Stimulated activated naive CD4-positive, alpha-beta T cell (primary cell): ENCODE measurements around the gene L1CAM.

ENCODE experiments used
- DNase-seq, 6 experiments: peaks; one replicate each; lab custom pipeline; 2025; lab: John Stamatoyannopoulos, UW

Gene L1CAM

GRCh38 chrX:153865321-153865580 lies 20.7 kb downstream of the L1CAM start:
- no peak for DNase-seq

GRCh38 chrX:153864561-153865320 lies 21.2 kb downstream of the L1CAM start:
- DNase-seq = no peak

DNA sequence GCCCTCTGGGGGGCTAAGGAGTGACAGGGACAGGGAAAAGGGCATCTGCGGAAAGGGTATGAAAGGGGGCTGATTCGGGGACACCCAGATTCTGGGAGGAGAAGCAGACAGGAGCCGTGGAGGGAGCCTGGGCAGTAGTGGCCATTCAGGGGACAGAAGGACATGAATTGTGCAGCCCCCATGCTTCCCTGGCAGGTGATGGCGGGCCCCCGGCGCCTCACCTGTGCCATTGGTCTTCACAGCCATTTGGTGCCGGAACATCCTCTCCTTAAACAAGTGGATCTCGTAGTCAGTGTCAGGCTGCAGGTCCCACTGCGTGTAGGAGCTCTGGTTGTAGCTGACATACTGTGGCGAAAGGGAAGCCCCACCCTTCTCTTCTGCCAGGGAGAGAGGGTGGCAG lies 21.9 kb downstream of the L1CAM start:
- DNase-seq = no peak

GRCh38 chrX:153863251-153863991 lies 22.6 kb downstream of the L1CAM start:
- no peak for DNase-seq

GRCh38 chrX:153862369-153863250 lies 23.4 kb downstream of the L1CAM start:
- DNase-seq = no peak

DNA sequence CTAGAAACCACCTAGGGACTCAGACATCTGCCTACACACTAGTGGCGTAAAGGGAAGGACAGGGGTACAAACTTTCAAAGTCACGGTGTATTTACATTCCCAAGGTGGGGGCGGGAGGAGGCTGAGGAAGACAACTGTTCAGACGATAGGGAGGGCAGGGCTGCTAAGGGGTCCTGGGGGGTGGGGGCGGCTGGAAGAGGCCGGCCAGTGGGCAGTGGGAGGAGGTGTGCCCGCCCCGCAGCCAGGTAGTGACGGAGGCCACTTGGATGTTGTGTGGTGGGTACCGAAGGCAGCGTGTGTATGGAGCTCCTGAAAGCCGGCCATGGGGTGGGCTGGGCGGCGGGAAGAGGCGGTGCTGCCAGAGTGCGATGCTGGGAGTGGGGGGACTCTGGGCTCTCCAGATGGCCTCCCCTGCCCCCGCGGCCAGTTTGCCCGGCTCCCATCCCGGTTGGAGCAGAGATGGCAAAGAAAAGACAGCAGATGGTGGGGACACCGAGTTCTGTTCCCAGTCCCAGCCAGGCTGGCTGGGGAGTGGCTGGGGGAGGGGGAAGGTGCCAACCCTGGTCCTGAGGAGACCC lies 24.2 kb downstream of the L1CAM start:
- no peak for DNase-seq

GRCh38 chrX:153861151-153861550 lies 24.8 kb downstream of the L1CAM start:
- no peak for DNase-seq

DNA sequence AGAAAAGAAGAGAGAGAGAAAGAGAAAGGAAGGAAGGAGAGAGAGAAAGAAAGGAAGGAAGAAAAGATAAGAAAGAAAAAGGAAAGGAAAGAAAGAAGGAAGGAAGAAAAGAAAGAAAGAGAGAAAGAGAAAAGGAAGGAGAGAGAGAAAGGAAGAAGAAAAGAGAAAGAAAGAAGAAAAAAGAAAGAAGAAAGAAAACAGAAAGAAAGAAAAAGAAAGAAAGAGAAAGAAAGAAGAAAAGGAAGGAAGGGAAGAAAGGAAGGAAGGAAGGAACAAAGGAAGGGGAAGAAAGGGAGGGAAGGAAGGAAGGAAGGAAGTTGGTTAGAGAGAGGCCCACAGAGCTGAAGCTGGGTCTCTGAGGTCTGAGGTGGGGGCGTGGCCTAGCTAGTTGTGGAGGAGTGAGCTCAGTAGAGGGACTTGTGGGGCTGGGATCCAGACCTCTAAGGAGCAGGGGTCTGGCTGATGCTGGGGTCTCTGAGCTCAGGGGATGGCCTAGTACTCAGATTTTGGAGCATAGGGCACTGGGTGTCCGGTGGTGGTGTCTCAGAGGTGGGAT lies 28.5 kb downstream of the L1CAM start:
- DNase-seq = no peak

- no peak for DNase-seq
Measured at GRCh38 chrX:153854702-153855101, 31.3 kb downstream of the L1CAM start.

DNA sequence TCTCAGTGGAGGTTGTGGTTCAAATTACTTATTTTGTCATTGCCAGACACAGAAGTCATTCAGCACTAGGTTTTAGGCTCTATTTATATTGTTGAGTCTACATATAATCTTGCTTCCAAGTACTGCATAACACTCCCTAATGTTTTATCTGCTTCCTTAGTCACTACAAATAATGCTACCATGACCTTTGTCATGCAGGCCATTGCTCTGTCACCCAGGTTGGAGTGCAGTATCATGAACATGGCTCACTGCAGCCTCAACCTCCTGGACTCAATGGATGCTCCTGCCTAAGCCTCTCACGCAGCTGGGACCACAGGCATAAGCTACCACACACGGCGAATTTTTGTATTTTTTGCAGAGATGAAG lies 32.1 kb downstream of the L1CAM start:
- DNase-seq = no peak

DNA sequence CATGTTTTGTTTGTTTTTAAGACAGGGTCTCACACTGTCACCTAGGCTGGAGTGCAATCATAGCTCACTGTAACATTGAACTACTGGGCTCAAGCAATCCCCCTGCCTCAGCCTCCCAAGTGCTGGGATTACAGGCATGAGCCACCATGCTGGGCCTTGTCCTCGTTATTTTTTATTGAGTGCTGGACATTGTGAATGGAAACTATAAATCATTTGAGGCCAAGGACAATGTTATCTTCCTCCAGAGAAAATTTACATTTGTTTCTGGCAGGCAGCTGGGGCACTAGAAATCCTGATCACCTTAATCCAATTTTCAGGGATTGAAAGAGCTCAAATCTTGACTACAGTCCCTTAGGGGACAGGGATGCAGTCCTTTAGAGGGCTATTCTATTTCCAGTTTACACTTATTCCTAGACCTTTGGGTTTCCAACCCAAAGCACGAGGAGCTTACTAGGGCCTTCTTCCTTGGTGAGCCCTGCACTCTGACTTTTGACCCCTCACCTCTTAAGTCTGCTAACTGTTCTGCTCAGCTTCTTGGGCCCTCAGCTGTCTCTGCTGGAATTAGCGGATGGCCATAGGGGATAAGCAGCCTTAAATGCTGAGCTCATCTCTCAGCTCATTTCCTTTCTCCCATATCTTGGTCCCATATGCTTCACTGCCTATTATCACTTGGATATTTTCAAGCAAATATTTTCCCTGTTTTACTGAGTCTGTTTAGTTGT lies 32.6 kb downstream of the L1CAM start:
- no peak for DNase-seq

GRCh38 chrX:153851981-153852380 lies 34.0 kb downstream of the L1CAM start:
- no peak for DNase-seq

DNA sequence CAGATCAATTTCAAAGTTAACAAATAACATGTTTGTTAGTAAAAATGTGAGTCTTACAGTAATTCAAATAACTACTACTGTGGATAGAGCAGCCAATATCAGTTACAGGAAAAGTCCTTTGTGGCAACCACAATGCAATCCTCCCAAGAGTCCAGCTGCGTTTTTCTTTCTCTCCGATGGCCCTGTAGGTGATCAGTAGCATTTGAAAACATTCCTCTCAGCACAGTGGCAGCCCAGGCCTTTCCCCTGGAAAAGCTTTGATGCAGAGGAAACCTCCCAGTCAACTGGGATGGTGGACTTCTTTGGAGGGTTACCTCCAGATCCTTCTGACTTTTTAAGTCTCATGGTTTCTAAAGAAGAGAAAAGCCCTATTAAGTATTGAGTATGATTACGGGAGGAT lies 37.6 kb downstream of the L1CAM start:
- DNase-seq = no peak

DNA sequence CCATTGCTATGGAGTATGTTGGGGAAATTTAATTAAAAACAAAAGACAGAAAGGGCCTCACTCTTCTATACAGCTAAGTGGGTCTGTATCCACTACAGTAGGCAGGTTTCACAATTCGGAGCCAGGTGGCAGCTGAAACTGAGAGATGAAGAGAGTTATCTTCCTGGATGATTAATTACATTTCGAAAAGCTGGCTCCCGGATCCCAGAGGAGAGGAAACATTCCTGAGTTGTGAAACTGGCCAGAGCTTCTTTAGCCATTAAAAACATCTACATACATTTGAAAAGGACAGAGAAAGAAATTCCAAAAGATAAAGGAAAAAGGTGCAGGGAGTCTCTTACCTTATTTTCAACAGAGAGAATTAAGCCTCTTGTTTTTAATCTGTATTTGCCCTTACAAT lies 40.1 kb downstream of the L1CAM start:
- DNase-seq = no peak

DNA sequence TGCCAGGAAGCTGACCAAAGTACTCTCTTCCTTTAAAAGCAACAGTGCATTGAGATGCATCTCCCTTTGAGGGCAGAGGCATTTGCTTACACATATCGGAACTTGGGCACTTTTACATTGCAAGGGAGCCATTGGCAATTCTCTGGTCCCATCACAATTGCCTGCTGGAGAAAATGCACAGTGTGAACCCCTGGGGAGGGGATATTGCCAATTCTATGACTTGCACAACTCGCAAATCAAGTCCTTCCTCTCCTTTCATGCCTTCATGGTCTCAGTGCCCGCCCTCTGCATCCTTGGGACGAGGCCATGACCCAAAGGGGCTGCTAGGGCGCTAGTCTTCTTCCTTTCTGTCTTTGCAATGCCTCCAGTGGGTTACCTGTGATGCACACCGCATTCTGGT lies 40.8 kb downstream of the L1CAM start:
- no peak for DNase-seq

- no peak for DNase-seq
Measured at GRCh38 chrX:153844509-153845082, 41.4 kb downstream of the L1CAM start.

DNA sequence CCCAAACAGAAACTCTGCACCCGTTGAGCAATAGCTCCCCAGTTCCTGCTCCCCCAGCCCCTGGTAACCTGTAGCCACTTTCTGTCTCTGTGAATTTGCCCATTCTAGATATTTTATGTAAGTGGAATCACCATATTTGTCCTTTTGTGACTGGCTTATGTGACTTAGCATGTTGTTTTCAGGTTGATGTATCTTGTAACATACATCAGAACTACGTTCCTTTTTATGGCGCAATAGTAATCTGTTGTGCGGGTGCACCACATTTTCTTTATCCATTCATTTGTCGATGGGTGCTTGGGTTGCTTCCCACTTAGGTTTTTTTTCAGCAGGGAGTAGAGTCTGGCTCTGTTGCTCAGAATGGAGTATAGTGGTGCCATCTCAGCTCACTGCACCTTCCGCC lies 49.1 kb downstream of the L1CAM start:
- no peak for DNase-seq

GRCh38 chrX:153832728-153833127 lies 53.2 kb downstream of the L1CAM start:
- DNase-seq = no peak

DNA sequence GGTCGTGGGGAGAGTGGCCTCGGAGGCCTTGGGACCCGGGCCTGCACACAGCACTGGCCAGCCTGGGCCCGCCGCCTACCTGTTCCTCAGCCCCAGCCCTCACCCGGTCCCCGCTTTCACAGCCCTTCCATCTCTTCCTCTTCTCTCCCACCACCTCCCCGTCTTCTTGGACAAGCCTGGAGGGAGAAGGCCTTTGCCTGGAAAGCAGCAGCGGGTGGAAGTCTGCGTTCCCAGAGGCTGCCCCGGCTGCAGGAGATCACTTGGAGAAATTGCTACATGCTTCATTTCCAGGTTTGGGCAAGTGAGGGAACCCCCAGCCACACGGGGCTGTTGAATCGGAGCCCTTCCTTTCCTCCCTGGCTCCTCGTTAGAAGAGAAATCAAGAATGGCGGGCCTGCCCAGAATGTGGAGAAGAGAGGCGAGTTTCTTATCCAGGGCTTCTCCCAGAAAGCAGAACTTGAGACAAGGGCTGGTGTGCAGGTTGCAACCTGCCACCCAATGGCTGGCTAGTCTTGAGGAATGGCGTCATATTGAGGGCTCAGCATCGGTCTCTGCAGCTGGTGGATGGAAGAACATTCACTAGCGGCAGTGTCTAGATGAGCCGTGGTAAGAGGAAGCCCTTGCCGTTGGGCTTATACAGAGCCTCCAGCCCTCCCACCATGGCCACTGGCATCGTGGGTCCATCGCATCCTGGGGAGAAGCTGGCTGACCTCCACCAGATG lies 54.4 kb downstream of the L1CAM start:
- DNase-seq = no peak

- no peak for DNase-seq
Measured at GRCh38 chrX:153830640-153831428, 55.1 kb downstream of the L1CAM start.
